B cell (primary cell): ENCODE results near the gene KTN1. TPM values are rescaled to one million over a fixed set of nuclear protein-coding genes. Genes with fewer than 3 reads are reported as not detected.

Experiments
- ATAC-seq: fragments of 200-7000 bp; cut with Tn5 transposase; one replicate; pipeline ENCODE4 v1.10.0; 2021; ENCODE audit warnings: low read depth, mild to moderate bottlenecking, moderate number of reproducible peaks, moderate library complexity
- CTCF ChIA-PET: fragments of 350-600 bp; sonication (Branson Sonifier 250); formaldehyde crosslinking; loops from one replicate; lab custom pipeline; 2021; ENCODE audit warnings: antibody characterized with exemption, inconsistent platforms; lab: Charles Lee
- POLR2A ChIA-PET: fragments of 350-600 bp; sonication (Branson Sonifier 250); formaldehyde crosslinking; loops from one replicate; lab custom pipeline; 2021; ENCODE audit warnings: antibody characterized with exemption; lab: Charles Lee
- DNase-seq: peaks from one replicate; pipeline ENCODE4 v3.0.0; 2013
- H2AFZ ChIP-seq: 2 replicates; pipeline ENCODE4 v1.6.1; 2012; ENCODE audit warnings: mild to moderate bottlenecking, low read depth, low read length; ENCODE audit not compliant: insufficient read depth, poor library complexity, severe bottlenecking
- H3K27ac ChIP-seq, 2 donors: 1 replicate in 1 of 2; 2 replicates in 1 of 2; pipeline ENCODE4 v1.5.1; 2012 to 2013; ENCODE audit warnings: low read length in 2 of 2, mild to moderate bottlenecking in 2 of 2, moderate library complexity in 1 of 2
- H3K27me3 ChIP-seq, 4 experiments: fragments of 200-600 bp in 1 of 4; sonication (generic) in 1 of 4; replicated peaks in 1 of 4; 1 replicate in 2 of 4; 2 replicates in 2 of 4; pipeline versions ENCODE4 v1.6.1 to v1.7.0; 2013 to 2016; ENCODE audit warnings: low read length in 3 of 4, mild to moderate bottlenecking in 2 of 4, mixed read lengths in 1 of 4, moderate library complexity in 1 of 4; ENCODE audit not compliant: insufficient read depth in 4 of 4, control insufficient read depth in 3 of 4; ENCODE audit errors: control extremely low read depth in 1 of 4
- H3K36me3 ChIP-seq, 2 experiments: replicated peaks in 1 of 2; 1 replicate in 1 of 2; 2 replicates in 1 of 2; pipeline versions ENCODE4 v1.6.1 to v1.7.1; 2013; ENCODE audit warnings: low read length in 1 of 2; ENCODE audit not compliant: insufficient read depth in 2 of 2, control insufficient read depth in 1 of 2; ENCODE audit errors: control extremely low read depth in 1 of 2, extremely low read depth in 1 of 2
- H3K4me1 ChIP-seq, 2 donors: fragments of 200-600 bp in 1 of 2; sonication (generic) in 1 of 2; 1 replicate in 1 of 2; 2 replicates in 1 of 2; pipeline versions ENCODE4 v1.5.1 to v1.6.1; 2013 to 2017; ENCODE audit warnings: low read length in 2 of 2; ENCODE audit not compliant: control insufficient read depth in 2 of 2, insufficient read depth in 2 of 2
- H3K4me2 ChIP-seq: replicated peaks from 2 replicates; pipeline ENCODE3; 2012; ENCODE audit warnings: mild to moderate bottlenecking, low read depth, low read length; ENCODE audit not compliant: poor library complexity, severe bottlenecking
- H3K4me3 ChIP-seq, 5 experiments: fragments of 200-600 bp in 1 of 5; sonication (generic) in 1 of 5; 1 replicate in 3 of 5; 2 replicates in 2 of 5; pipeline versions ENCODE4 v1.5.1 to v1.7.0; 2011 to 2016; ENCODE audit warnings: low read length in 4 of 5, mild to moderate bottlenecking in 4 of 5, low read depth in 2 of 5, control low read depth in 1 of 5, moderate library complexity in 1 of 5; ENCODE audit not compliant: insufficient read depth in 1 of 5; ENCODE audit errors: control extremely low read depth in 1 of 5, extremely low read depth in 1 of 5
- H3K79me2 ChIP-seq: fragments of 200-600 bp; sonication (generic); one replicate; pipeline ENCODE4 v1.6.0; 2016; ENCODE audit warnings: low read length; ENCODE audit not compliant: control insufficient read depth, insufficient read depth
- H3K9ac ChIP-seq: fragments of 200-600 bp; sonication (generic); 2 replicates; pipeline ENCODE4 v1.6.1; 2017; ENCODE audit warnings: mild to moderate bottlenecking, low read length, moderate library complexity
- H3K9me3 ChIP-seq, 3 donors: one replicate each; pipeline versions ENCODE4 v1.6.1 to v1.7.1; 2013; ENCODE audit warnings: low read length in 2 of 3; ENCODE audit not compliant: control insufficient read depth in 2 of 3, insufficient read depth in 1 of 3; ENCODE audit errors: control extremely low read depth in 1 of 3
- H4K20me1 ChIP-seq: 2 replicates; pipeline ENCODE4 v1.6.0; 2012; ENCODE audit warnings: mild to moderate bottlenecking, low read length; ENCODE audit not compliant: insufficient read depth, control insufficient read depth, poor library complexity, severe bottlenecking
- H3K27ac Mint-ChIP-seq: one replicate; pipeline ENCODE4 v1.8.0; 2021; ENCODE audit warnings: mixed read lengths
- H3K27me3 Mint-ChIP-seq: one replicate; pipeline ENCODE4 v1.8.0; 2021; ENCODE audit warnings: mixed read lengths
- H3K4me1 Mint-ChIP-seq: one replicate; pipeline ENCODE4 v1.8.0; 2021; ENCODE audit warnings: mixed read lengths
- H3K4me3 Mint-ChIP-seq: one replicate; pipeline ENCODE4 v1.8.0; 2021; ENCODE audit warnings: mixed read lengths
- H3K9me3 Mint-ChIP-seq: one replicate; pipeline ENCODE4 v1.8.0; 2022; ENCODE audit warnings: mixed read lengths; ENCODE audit not compliant: insufficient read depth
- EZH2 ChIP-seq: IDR thresholded peaks from 2 replicates; pipeline ENCODE4 v1.6.1; 2012; ENCODE audit warnings: borderline replicate concordance, low read depth, mild to moderate bottlenecking, moderate library complexity, low read length; ENCODE audit not compliant: insufficient read depth, poor library complexity, severe bottlenecking
- WGBS: methylation state at CpG from one replicate; pipeline ENCODE4 v1.1.5; 2013; ENCODE audit warnings: missing lambda C conversion rate; ENCODE audit not compliant: insufficient coverage; 5-methylcytosine and 5-hydroxymethylcytosine counted together
- intact Hi-C: fragments of 100-400 bp; cut with micrococcal nuclease; formaldehyde crosslinking; loops from one replicate; pipeline ENCODE4 v1.10.0; 2022
- polyA plus RNA-seq: library from polyadenylated mRNA; depleted of rRNA; stranded (reverse); fragments of >200 nt; gene quantifications from 2 replicates; pipeline ENCODE4 v1.2.3, GENCODE V29; 2012
- total RNA-seq, 2 donors: library from RNA; stranded (reverse); fragments of 120-200 nt in 1 of 2; gene quantifications; 1 replicate in 1 of 2; 2 replicates in 1 of 2; pipeline versions ENCODE4 v1.2.3 to v1.2.4, GENCODE V29; 2013 to 2022
- TF ChIP-seq, protein P1 (sequence below): fragments of 200-600 bp; IDR thresholded peaks from one replicate; pipeline ENCODE4 v1.8.0; 2022; ENCODE audit warnings: antibody characterized with exemption, mild to moderate bottlenecking

Gene KTN1
- total and polyA plus RNA-seq, 2 donors (not counting 1 experiment from before 2014, with no cell fraction given) = 25.8 to 123 TPM

DNA sequence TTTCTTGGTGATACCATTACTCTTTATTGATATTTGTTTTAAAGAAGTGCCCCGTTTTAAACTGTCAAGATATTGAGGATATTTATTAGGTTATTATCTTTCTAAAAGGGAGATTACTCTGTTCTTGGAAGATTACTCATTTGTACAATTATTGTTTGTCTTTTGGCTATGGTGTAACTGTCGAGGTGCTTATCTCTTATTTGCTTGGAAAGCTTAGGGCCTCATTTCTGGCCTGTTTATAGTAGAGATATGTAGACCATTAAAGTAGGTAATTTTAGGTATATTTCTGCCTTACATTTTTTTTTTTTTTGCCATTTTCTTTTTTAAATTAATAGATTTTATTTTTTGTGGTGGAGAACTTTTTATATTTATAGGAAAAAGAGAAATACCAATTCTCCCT lies 74.2 kb downstream of the KTN1 start:
- H3K27ac ChIP-seq = no peak overlapping the region
- TF ChIP-seq, protein P1, sequence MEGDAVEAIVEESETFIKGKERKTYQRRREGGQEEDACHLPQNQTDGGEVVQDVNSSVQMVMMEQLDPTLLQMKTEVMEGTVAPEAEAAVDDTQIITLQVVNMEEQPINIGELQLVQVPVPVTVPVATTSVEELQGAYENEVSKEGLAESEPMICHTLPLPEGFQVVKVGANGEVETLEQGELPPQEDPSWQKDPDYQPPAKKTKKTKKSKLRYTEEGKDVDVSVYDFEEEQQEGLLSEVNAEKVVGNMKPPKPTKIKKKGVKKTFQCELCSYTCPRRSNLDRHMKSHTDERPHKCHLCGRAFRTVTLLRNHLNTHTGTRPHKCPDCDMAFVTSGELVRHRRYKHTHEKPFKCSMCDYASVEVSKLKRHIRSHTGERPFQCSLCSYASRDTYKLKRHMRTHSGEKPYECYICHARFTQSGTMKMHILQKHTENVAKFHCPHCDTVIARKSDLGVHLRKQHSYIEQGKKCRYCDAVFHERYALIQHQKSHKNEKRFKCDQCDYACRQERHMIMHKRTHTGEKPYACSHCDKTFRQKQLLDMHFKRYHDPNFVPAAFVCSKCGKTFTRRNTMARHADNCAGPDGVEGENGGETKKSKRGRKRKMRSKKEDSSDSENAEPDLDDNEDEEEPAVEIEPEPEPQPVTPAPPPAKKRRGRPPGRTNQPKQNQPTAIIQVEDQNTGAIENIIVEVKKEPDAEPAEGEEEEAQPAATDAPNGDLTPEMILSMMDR = no peak
- TF ChIP-seq EZH2 = no peak
- ATAC-seq = no peak
- CTCF ChIA-PET = no interaction called here
- intact Hi-C loops = loop anchor here (5.0 kb wide), 1 partner anchor 72 kb away; the partner anchor contains the start of gene KTN1
- H3K36me3 ChIP-seq = peaks cover 19 to 66% of the 10 kb centered on the region in 2 experiments
- Mint-ChIP-seq H3K27me3 (no peaks in the 10 kb centered on the region), H3K27ac (no peak overlapping the region), H3K4me1 (no peaks in the 10 kb centered on the region), H3K9me3 (no peaks in the 10 kb centered on the region), H3K4me3 (no peak overlapping the region)
- no peak for DNase-seq
- 100% methylated on average over 1 of the region's 2 CpGs for WGBS
- H3K4me2 ChIP-seq = no peak overlapping the region
- no peaks in the 10 kb centered on the region for H3K79me2 ChIP-seq
- no peaks in the 10 kb centered on the region for H3K9me3 ChIP-seq
- POLR2A ChIA-PET = no interaction called here
- no peak overlapping the region for H3K4me3 ChIP-seq
- H3K27me3 ChIP-seq = no peaks in the 10 kb centered on the region
- H2AFZ ChIP-seq = no peak overlapping the region
- H3K4me1 ChIP-seq = no peaks in the 10 kb centered on the region
- no peaks in the 10 kb centered on the region for H4K20me1 ChIP-seq
- H3K9ac ChIP-seq = no peak overlapping the region

DNA sequence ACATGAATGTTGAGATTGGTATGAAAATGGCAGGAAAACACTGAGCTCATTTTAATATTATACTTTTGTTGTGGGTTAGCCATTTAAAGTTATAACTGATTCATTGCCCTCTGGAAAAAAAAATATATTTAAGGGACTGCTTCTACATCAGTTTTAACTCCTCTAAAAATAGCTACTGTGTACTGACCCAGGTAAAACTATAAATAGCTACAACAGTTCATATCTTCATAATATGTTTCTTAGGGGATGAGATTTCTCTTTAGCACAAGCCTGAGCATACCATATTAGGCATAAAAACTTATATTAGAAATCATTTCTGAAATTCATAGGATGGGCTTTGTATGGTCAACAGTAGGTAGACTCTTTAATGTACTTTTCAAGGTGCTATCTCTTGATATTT lies 81.0 kb downstream of the KTN1 start:
- TF ChIP-seq EZH2 = no peak
- TF ChIP-seq, protein P1 = no peak
- Mint-ChIP-seq H3K9me3 (no peaks in the 10 kb centered on the region), H3K4me1 (peaks cover 4% of the 10 kb centered on the region), H3K27ac (no peak overlapping the region), H3K4me3 (no peak overlapping the region), H3K27me3 (no peaks in the 10 kb centered on the region)
- intact Hi-C loops = no loop called here
- Histone ChIP-seq H3K9me3 (no peaks in the 10 kb centered on the region), H3K4me1 (no peaks in the 10 kb centered on the region), H3K4me3 (no peak overlapping the region), H3K36me3 (peaks cover 2 to 54% of the 10 kb centered on the region in 2 experiments), H4K20me1 (no peaks in the 10 kb centered on the region), H3K4me2 (no peak overlapping the region), H2AFZ (no peak overlapping the region), H3K79me2 (no peaks in the 10 kb centered on the region), H3K27me3 (no peaks in the 10 kb centered on the region), H3K27ac (peak overlapping the region in 1 of 2 donors; percentile 2), H3K9ac (no peak overlapping the region)
- POLR2A ChIA-PET = interaction anchor here (0.6 kb wide), 1 partner anchor 82 kb away, joined by 9 read pairs; no protein-coding TSS in a partner anchor
- ATAC-seq (no peak), DNase-seq (no peak)
- CTCF ChIA-PET = no interaction called here
